Measurements from ENCODE around the gene SPG21.

The SPG21 gene

GRCh38 chr15:64949383-64950186 lies 40.1 kb downstream of the SPG21 start:
- DNase-seq (ENCODE audit: low read depth): no peak

DNA sequence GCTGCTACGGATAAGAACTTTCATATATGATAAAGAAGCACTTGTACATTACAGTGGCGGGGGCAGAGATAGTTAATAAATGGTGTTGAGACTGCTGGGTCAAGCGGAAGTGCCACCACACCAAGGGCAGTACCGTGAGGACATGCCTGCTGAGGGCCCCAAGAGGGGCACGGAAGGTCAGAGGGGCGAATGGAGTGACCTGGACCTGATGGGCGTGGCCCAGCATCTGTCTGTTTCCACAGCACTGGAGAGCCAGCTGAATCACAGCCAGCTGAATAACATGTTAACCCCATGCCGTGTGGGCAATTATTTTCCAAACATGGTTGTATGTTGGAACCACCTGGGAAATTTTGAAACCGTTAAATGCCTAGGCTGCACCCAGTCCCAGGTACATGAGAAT lies 40.8 kb downstream of the SPG21 start:
- H3K4me3 ChIP-seq (ENCODE audit: control insufficient read depth, low read depth, low read length): no peak overlapping the region
- TF ChIP-seq, protein P1, sequence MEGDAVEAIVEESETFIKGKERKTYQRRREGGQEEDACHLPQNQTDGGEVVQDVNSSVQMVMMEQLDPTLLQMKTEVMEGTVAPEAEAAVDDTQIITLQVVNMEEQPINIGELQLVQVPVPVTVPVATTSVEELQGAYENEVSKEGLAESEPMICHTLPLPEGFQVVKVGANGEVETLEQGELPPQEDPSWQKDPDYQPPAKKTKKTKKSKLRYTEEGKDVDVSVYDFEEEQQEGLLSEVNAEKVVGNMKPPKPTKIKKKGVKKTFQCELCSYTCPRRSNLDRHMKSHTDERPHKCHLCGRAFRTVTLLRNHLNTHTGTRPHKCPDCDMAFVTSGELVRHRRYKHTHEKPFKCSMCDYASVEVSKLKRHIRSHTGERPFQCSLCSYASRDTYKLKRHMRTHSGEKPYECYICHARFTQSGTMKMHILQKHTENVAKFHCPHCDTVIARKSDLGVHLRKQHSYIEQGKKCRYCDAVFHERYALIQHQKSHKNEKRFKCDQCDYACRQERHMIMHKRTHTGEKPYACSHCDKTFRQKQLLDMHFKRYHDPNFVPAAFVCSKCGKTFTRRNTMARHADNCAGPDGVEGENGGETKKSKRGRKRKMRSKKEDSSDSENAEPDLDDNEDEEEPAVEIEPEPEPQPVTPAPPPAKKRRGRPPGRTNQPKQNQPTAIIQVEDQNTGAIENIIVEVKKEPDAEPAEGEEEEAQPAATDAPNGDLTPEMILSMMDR (IDR thresholded peaks at IDR 0.05; ENCODE audit: control insufficient read depth, insufficient read depth, low read depth, low read length, missing control alignments): no peak
- DNase-seq (ENCODE audit: low read depth): no peak

More at GRCh38 chr15:64949383-64950186, 40.1 kb downstream of the SPG21 start:
- no peak overlapping the region for H3K4me3 ChIP-seq (ENCODE audit: control insufficient read depth, low read depth, low read length)
- TF ChIP-seq, protein P1 (IDR thresholded peaks at IDR 0.05; ENCODE audit: control insufficient read depth, insufficient read depth, low read depth, low read length, missing control alignments): no peak

- DNase-seq (ENCODE audit: low read depth): no peak
- TF ChIP-seq, protein P1 (IDR thresholded peaks at IDR 0.05; ENCODE audit: control insufficient read depth, insufficient read depth, low read depth, low read length, missing control alignments): no peak
- no peak overlapping the region for H3K4me3 ChIP-seq (ENCODE audit: control insufficient read depth, low read depth, low read length)
These were observed 42.5 kb downstream of the SPG21 start for GRCh38 chr15:64947211-64947610.

GRCh38 chr15:64944961-64945360 lies 44.8 kb downstream of the SPG21 start:
- TF ChIP-seq, protein P1 (IDR thresholded peaks at IDR 0.05; ENCODE audit: control insufficient read depth, insufficient read depth, low read depth, low read length, missing control alignments): no peak
- no peak overlapping the region for H3K4me3 ChIP-seq (ENCODE audit: control insufficient read depth, low read depth, low read length)
- DNase-seq (ENCODE audit: low read depth): no peak

DNA sequence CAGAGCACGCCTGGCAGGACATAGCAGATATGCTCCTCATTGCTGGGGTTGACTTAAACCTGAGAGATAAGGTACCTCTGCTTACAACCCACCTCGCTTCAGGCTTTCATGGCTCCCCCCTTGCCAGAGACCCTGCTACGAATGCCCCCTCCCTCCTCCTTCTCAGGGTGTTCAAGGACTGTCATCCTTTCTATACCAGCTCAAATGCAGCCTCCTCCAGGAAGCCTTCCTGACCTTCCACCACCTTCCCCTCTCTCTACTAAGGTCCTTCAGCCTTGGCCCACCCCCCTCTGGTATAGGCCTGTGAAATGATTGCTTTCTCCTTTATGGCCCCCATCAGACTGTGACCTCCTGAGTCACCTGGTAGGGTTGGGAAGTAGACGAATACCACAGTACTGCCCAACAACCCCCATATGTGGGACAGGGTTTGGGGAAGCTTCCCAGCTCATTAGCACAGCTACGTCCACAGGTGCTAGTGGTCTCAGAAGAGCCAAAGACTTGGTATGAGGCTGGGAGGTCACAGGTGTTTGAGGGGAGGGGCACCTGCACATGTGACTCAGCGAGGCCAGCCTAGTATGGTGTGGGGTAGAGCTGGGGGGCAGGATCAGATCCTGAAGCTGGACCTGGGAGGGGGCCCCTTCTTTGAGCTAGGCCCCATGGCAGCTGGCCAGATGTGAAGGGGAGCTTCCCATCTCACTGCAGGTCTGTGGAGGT lies 46.0 kb downstream of the SPG21 start:
- no peak overlapping the region for H3K4me3 ChIP-seq (ENCODE audit: control insufficient read depth, low read depth, low read length)
- no peak for DNase-seq (ENCODE audit: low read depth)
- TF ChIP-seq, protein P1 (IDR thresholded peaks at IDR 0.05; ENCODE audit: control insufficient read depth, insufficient read depth, low read depth, low read length, missing control alignments): no peak

GRCh38 chr15:64942356-64942755 lies 47.4 kb downstream of the SPG21 start:
- no peak for DNase-seq (ENCODE audit: low read depth)
- no peak overlapping the region for H3K4me3 ChIP-seq (ENCODE audit: control insufficient read depth, low read depth, low read length)
- TF ChIP-seq, protein P1 (IDR thresholded peaks at IDR 0.05; ENCODE audit: control insufficient read depth, insufficient read depth, low read depth, low read length, missing control alignments): no peak

Measured in AG09309 (cell line).